HepG2 (cell line): ENCODE data around the gene CCDC85A. TPM values are rescaled to one million over a fixed set of nuclear protein-coding genes. Genes with fewer than 3 reads are reported as not detected.

ENCODE experiments used
- ATAC-seq: fragments of 200-7000 bp; cut with Tn5 transposase; 3 replicates; pipeline ENCODE4 v1.9.1; 2020; ENCODE audit warnings: mild to moderate bottlenecking, moderate library complexity
- BruUV-seq: library from RNA; stranded (reverse); fragments of 400-500 nt; replicated peaks from 2 replicates; lab custom pipeline; 2021; lab: Mats Ljungman, UMichigan
- CTCF ChIA-PET: fragments of 300-600 bp; formaldehyde crosslinking; extraction: SDS; loops from one replicate; lab custom pipeline; 2021; ENCODE audit warnings: low total read pairs, inconsistent platforms, low intra/inter-chr PET ratio; lab: Yijun Ruan, JAX
- POLR2A ChIA-PET: fragments of 350-600 bp; sonication (Branson Sonifier 250); formaldehyde crosslinking; loops from one replicate; lab custom pipeline; 2020; ENCODE audit warnings: antibody characterized with exemption, inconsistent platforms; lab: Yijun Ruan, JAX
- DNase-seq: peaks from one replicate; pipeline ENCODE4 v3.0.0-alpha.2; 2015; ENCODE audit warnings: low spot score
- FAIRE-seq: peaks from 3 replicates; lab custom pipeline; 2011; peaks lifted over from hg19 to GRCh38; lab: Jason Lieb, UNC
- H2AFZ ChIP-seq: one replicate; pipeline ENCODE4 v1.6.1; 2011; ENCODE audit warnings: low read length, inconsistent platforms
- H3K27ac ChIP-seq: fragments of 300-600 bp; 3 replicates; pipeline ENCODE4 v1.8.0; 2011; ENCODE audit warnings: mixed run types, mild to moderate bottlenecking, mixed read lengths, low read length, inconsistent platforms; ENCODE audit not compliant: insufficient read depth; ENCODE audit errors: extremely low read length
- H3K27me3 ChIP-seq, 2 experiments: fragments of 200-600 bp in 1 of 2; 2 replicates in 1 of 2; 3 replicates in 1 of 2; pipeline versions ENCODE4 v1.6.0 to v1.8.0; 2011; ENCODE audit warnings: low read length in 2 of 2, mild to moderate bottlenecking in 2 of 2, moderate library complexity in 2 of 2, inconsistent platforms in 1 of 2; ENCODE audit not compliant: insufficient read depth in 2 of 2, control insufficient read depth in 1 of 2
- H3K36me3 ChIP-seq, 2 experiments: fragments of 200-600 bp in 1 of 2; replicated peaks in 1 of 2; 2 replicates in 1 of 2; 3 replicates in 1 of 2; pipeline versions ENCODE4 v1.5.1 to v1.8.0; 2011; ENCODE audit warnings: low read length in 2 of 2, inconsistent platforms in 1 of 2; ENCODE audit not compliant: insufficient read depth in 2 of 2, control insufficient read depth in 1 of 2
- H3K4me1 ChIP-seq: 2 replicates; pipeline ENCODE4 v1.5.1; 2012; ENCODE audit warnings: low read length, inconsistent platforms; ENCODE audit not compliant: insufficient read depth
- H3K4me2 ChIP-seq: 2 replicates; pipeline ENCODE4 v1.6.0; 2011; ENCODE audit warnings: low read depth, low read length, inconsistent platforms
- H3K4me3 ChIP-seq, 3 experiments: fragments of 200-600 bp in 1 of 3; sonication (generic), shearing (Covaris generic) in 1 of 3; replicated peaks in 1 of 3; 2 replicates each; pipeline ENCODE4 v1.5.1; 2011 to 2016; ENCODE audit warnings: low read length in 3 of 3, inconsistent platforms in 2 of 3, low read depth in 2 of 3, mild to moderate bottlenecking in 2 of 3, control low read depth in 1 of 3, mixed read lengths in 1 of 3; ENCODE audit not compliant: insufficient read depth in 1 of 3
- H3K79me2 ChIP-seq: one replicate; pipeline ENCODE4 v1.6.1; 2011; ENCODE audit warnings: low read length, inconsistent platforms; ENCODE audit not compliant: insufficient read depth
- H3K9ac ChIP-seq: 2 replicates; pipeline ENCODE4 v1.6.0; 2011; ENCODE audit warnings: mild to moderate bottlenecking, low read depth, low read length, inconsistent platforms; ENCODE audit not compliant: insufficient read depth
- H3K9me3 ChIP-seq: 2 replicates; pipeline ENCODE4 v1.5.1; 2012; ENCODE audit warnings: mild to moderate bottlenecking, low read length
- H4K20me1 ChIP-seq: 2 replicates; pipeline ENCODE4 v1.6.0; 2011; ENCODE audit warnings: inconsistent platforms, mild to moderate bottlenecking, low read length, moderate library complexity; ENCODE audit not compliant: insufficient read depth
- CENPX ChIP-seq: sonication (generic); formaldehyde crosslinking; IDR thresholded peaks from 2 replicates; pipeline ENCODE4 v1.9.0; 2021; ENCODE audit warnings: mild to moderate bottlenecking, missing genetic modification reagents, moderate library complexity
- FOXJ3 ChIP-seq: sonication (generic); formaldehyde crosslinking; IDR thresholded peaks from 2 replicates; pipeline ENCODE4 v1.4.0; 2020; ENCODE audit warnings: missing genetic modification reagents, mild to moderate bottlenecking, borderline replicate concordance
- HNRNPUL1 ChIP-seq: fragments of 200-400 bp; formaldehyde crosslinking; IDR thresholded peaks from 2 replicates; pipeline ENCODE4 v1.6.1; 2017; ENCODE audit warnings: low read depth, mild to moderate bottlenecking, low read length, moderate library complexity
- KMT2A ChIP-seq: sonication (generic); formaldehyde crosslinking; IDR thresholded peaks from 2 replicates; pipeline ENCODE4 v1.4.0; 2020; ENCODE audit warnings: missing genetic modification reagents
- KMT2B ChIP-seq: IDR thresholded peaks from 2 replicates; pipeline ENCODE4 v1.6.1; 2016; ENCODE audit warnings: missing genetic modification reagents, missing compliant biosample characterization
- NBN ChIP-seq: fragments of 450-650 bp; conservative IDR thresholded peaks from 2 replicates; pipeline ENCODE4 v1.6.1; 2017
- NCOA2 ChIP-seq: sonication (generic); formaldehyde crosslinking; IDR thresholded peaks from 2 replicates; pipeline ENCODE4 v1.8.0; 2022; ENCODE audit warnings: inconsistent platforms
- SRF ChIP-seq: IDR thresholded peaks from 2 replicates; pipeline ENCODE4 v1.6.1; 2011; ENCODE audit warnings: mild to moderate bottlenecking, low read depth, low read length, moderate library complexity
- ZEB1 ChIP-seq: IDR thresholded peaks from 2 replicates; pipeline ENCODE4 v1.6.1; 2012; ENCODE audit warnings: mild to moderate bottlenecking, low read depth, inconsistent platforms; ENCODE audit not compliant: insufficient replicate concordance
- ZKSCAN5 ChIP-seq: sonication (generic); formaldehyde crosslinking; IDR thresholded peaks from 2 replicates; pipeline ENCODE4 v1.5.1; 2020; ENCODE audit warnings: mild to moderate bottlenecking, missing genetic modification reagents
- ZNF121 ChIP-seq: sonication (generic); formaldehyde crosslinking; IDR thresholded peaks from 2 replicates; pipeline ENCODE4 v1.5.0; 2020; ENCODE audit warnings: mild to moderate bottlenecking, missing genetic modification reagents
- ZNF142 ChIP-seq: sonication (generic); formaldehyde crosslinking; IDR thresholded peaks from 2 replicates; pipeline ENCODE4 v1.4.0; 2020; ENCODE audit warnings: missing genetic modification reagents
- ZNF326 ChIP-seq: sonication (generic); formaldehyde crosslinking; IDR thresholded peaks from 2 replicates; pipeline ENCODE4 v1.4.0; 2020; ENCODE audit warnings: missing genetic modification reagents, borderline replicate concordance
- ZNF382 ChIP-seq: sonication (generic); formaldehyde crosslinking; IDR thresholded peaks from 2 replicates; pipeline ENCODE4 v1.5.0; 2020; ENCODE audit warnings: missing genetic modification reagents, mild to moderate bottlenecking, borderline replicate concordance
- ZNF570 ChIP-seq: sonication (generic); formaldehyde crosslinking; IDR thresholded peaks from 2 replicates; pipeline ENCODE4 v1.4.0; 2020; ENCODE audit warnings: mild to moderate bottlenecking, missing genetic modification reagents, borderline replicate concordance
- ZNF652 ChIP-seq: IDR thresholded peaks from 2 replicates; pipeline ENCODE4 v1.6.1; 2016; ENCODE audit warnings: low read depth, borderline replicate concordance
- ZNF703 ChIP-seq: sonication (generic); formaldehyde crosslinking; IDR thresholded peaks from 2 replicates; pipeline ENCODE4 v1.5.1; 2020; ENCODE audit warnings: missing genetic modification reagents, mild to moderate bottlenecking, moderate library complexity, borderline replicate concordance
- ZNF766 ChIP-seq: sonication (generic); formaldehyde crosslinking; IDR thresholded peaks from 2 replicates; pipeline ENCODE4 v1.5.0; 2020; ENCODE audit warnings: missing genetic modification reagents, borderline replicate concordance
- ZNF768 ChIP-seq: sonication (generic); formaldehyde crosslinking; IDR thresholded peaks from 2 replicates; pipeline ENCODE4 v1.4.0; 2020; ENCODE audit warnings: missing genetic modification reagents
- WGBS: methylation state at CpG from one replicate; pipeline ENCODE4 v1.1.6; 2017; ENCODE audit warnings: low lambda C conversion rate; 5-methylcytosine and 5-hydroxymethylcytosine counted together
- in situ Hi-C: cut with HindIII; loops from 2 replicates; pipeline ENCODE4 v1.10.0; 2017; ENCODE audit warnings: low pct_unique_long_range_greater_than_20kb; ENCODE audit not compliant: extremely low pct_ligation_motif_present
- intact Hi-C: fragments of 100-400 bp; cut with micrococcal nuclease; formaldehyde crosslinking; loops from one replicate; pipeline ENCODE4 v1.10.0; 2022; ENCODE audit not compliant: unreplicated experiment
- polyA plus RNA-seq, 8 experiments: library from polyadenylated mRNA; depleted of rRNA in 3 of 8; stranded (reverse) in 7 of 8; unstranded in 1 of 8; fragments of >200 nt; fragmentation: Illumina TruSeq in 4 of 8; extraction: Trizol in 4 of 8; gene quantifications; 2 replicates each; pipeline versions ENCODE4 v1.2.1 to v1.2.3, GENCODE V29; 2011 to 2016; ENCODE audit warnings: low read depth in 4 of 8, missing spikeins in 1 of 8, mixed read lengths in 1 of 8; ENCODE audit not compliant: insufficient read depth in 1 of 8
- total RNA-seq, 5 experiments: library from RNA; depleted of rRNA; stranded (reverse); fragments of >200 nt; fragmentation: Illumina TruSeq; extraction: Trizol; gene quantifications; 2 replicates each; pipeline ENCODE4 v1.2.3, GENCODE V29; 2016; ENCODE audit warnings: low read depth in 1 of 5

CCDC85A gene
- total and polyA plus RNA-seq, 2 of the 13 experiments (the other 11 are each of a cell fraction or from before 2014, with no cell fraction given) = not detected

DNA sequence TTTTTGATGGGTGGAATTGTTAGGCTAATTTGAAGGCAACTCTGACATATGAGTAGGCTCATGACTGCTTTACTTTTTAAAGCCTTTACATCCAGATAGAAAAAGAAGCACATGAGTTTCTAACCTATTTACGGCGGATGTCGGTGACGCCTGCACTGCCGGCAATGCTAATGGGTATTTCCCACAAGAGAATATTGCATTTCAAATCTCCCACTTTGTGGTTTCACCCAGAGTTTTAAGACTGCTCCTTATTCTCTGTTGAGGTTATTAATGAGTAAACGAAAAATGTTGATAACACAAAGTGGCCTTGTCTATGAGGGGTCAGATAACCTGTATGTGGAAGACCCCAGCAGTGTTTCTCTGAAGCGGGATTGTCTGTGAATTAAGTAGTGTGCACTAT is 14.0 kb downstream of the CCDC85A start:
- H4K20me1 ChIP-seq = no peaks in the 10 kb centered on the region
- H3K27me3 ChIP-seq = no peaks in the 10 kb centered on the region
- WGBS = 72% methylated on average over 7 of the region's 7 CpGs
- no peaks in the 10 kb centered on the region for H3K36me3 ChIP-seq
- H3K9me3 ChIP-seq = no peaks in the 10 kb centered on the region
- no peak overlapping the region for H3K4me3 ChIP-seq
- H3K27ac ChIP-seq = no peak overlapping the region
- intact Hi-C loops (no loop called here), in situ Hi-C loops (no loop called here)
- FAIRE-seq (no peak), ATAC-seq (no peak), DNase-seq (no peak)
- H3K4me1 ChIP-seq = no peaks in the 10 kb centered on the region
- no peak overlapping the region for H3K4me2 ChIP-seq
- H3K79me2 ChIP-seq = no peaks in the 10 kb centered on the region
- CTCF ChIA-PET = no interaction called here
- POLR2A ChIA-PET = no interaction called here
- no TSS peak for BruUV-seq
- H2AFZ ChIP-seq = no peak overlapping the region
- TF ChIP-seq ZKSCAN5 (CRISPR knock-in tag) (no peak), ZNF768 (CRISPR knock-in tag) (no peak), ZNF652 (CRISPR knock-in tag) (no peak), KMT2B (CRISPR knock-in tag) (no peak), ZNF570 (no peak), SRF (no peak), ZNF703 (CRISPR knock-in tag) (no peak), NCOA2 (CRISPR knock-in tag) (no peak), ZNF326 (CRISPR knock-in tag) (no peak), ZNF142 (CRISPR knock-in tag) (no peak), FOXJ3 (CRISPR knock-in tag) (no peak), HNRNPUL1 (no peak), ZNF121 (CRISPR knock-in tag) (no peak), ZNF382 (CRISPR knock-in tag) (no peak), NBN (no peak), KMT2A (CRISPR knock-in tag) (no peak), ZEB1 (no peak), ZNF766 (CRISPR knock-in tag) (no peak), CENPX (CRISPR knock-in tag) (no peak)
- H3K9ac ChIP-seq = no peak overlapping the region
